Neural cell (in vitro differentiated cells): ENCODE measurements around the gene GSE1.

Experiments
- CTCF ChIP-seq: fragments of 450-650 bp; IDR thresholded peaks from 2 replicates; pipeline ENCODE4 v1.5.1; 2014; ENCODE audit warnings: antibody characterized with exemption, mild to moderate bottlenecking, moderate library complexity; ENCODE audit not compliant: poor library complexity, severe bottlenecking
- EP300 ChIP-seq: fragments of 450-650 bp; conservative IDR thresholded peaks from 2 replicates; pipeline ENCODE4 v1.6.1; 2014; ENCODE audit warnings: antibody characterized with exemption, mild to moderate bottlenecking, moderate library complexity; ENCODE audit not compliant: poor library complexity, severe bottlenecking
- EZH2 ChIP-seq: fragments of 200-600, 300-800 bp; shearing (Covaris generic), sonication (generic); IDR thresholded peaks from 2 replicates; pipeline ENCODE4 v1.6.1; 2014; ENCODE audit warnings: antibody characterized with exemption, low read length, borderline replicate concordance, mild to moderate bottlenecking; ENCODE audit not compliant: insufficient read depth, poor library complexity, severe bottlenecking
- POLR2AphosphoS5 ChIP-seq: IDR thresholded peaks from 2 replicates; pipeline ENCODE4 v1.6.1; 2012
- RAD21 ChIP-seq: fragments of 450-650 bp; conservative IDR thresholded peaks from 2 replicates; pipeline ENCODE4 v1.6.1; 2014; ENCODE audit warnings: antibody characterized with exemption, mild to moderate bottlenecking, moderate library complexity
- TAF1 ChIP-seq: IDR thresholded peaks from 2 replicates; pipeline ENCODE4 v1.6.1; 2012; ENCODE audit warnings: low read depth

DNA sequence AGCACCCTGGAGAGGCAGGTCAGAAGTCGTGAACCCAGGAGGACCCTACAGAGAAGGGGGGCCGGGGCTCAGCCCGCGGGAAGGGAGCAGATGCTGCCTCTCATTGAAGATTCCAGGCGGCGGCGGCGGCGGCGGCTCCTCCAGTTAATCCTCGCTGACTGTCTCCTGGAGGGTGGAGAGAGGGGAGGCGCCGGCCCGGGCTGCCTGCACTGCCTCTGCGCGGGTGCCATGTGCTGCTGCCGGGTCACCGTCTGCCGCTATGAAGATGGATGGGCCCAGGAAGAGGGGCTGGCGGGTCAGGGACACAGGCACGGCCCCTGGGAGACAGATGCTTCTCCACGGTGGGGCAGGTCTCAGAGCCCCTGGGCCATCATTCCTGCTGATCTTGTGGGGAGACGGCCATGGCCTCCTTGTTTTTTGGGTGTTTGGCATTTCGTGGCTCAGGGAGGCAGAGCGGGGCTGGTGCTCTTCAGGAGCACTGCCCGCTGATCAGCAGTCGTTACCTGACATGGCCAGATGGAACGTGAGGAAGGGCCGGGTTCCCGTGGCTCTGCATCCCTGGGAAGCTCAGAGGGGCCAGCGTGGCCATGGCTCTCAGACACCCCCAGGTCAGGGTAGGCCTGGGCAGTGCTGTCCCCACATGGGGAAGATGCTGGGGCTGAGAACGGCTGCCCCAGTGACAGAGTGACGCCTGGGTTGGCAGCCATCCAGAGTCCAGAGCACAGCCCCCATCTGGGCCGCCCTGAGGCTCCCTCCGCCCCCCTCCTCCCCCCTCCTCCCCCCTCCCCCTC lies 39.5 kb downstream of the GSE1 start:
- TF ChIP-seq CTCF (no peak), TAF1 (no peak), POLR2AphosphoS5 (no peak), EZH2 (no peak), RAD21 (no peak), EP300 (no peak)
